ENCODE measurements around the gene DNAJA2.

Gene DNAJA2

GRCh38 chr16:46920402-46921068 is 52.9 kb downstream of the DNAJA2 start:
- peak; percentile 69 for TF ChIP-seq NFIC (IDR thresholded peaks at IDR 0.05)
- TF ChIP-seq YY1 (IDR thresholded peaks at IDR 0.05; ENCODE audit: low read depth) = no peak

- TF ChIP-seq YY1 (IDR thresholded peaks at IDR 0.05; ENCODE audit: low read depth) (no peak), USF1 (IDR thresholded peaks at IDR 0.05) (no peak), EP300 (IDR thresholded peaks at IDR 0.05; ENCODE audit: borderline replicate concordance) (no peak), ZBTB7A (IDR thresholded peaks at IDR 0.05; ENCODE audit: low read depth) (no peak), EGR1 (IDR thresholded peaks at IDR 0.05) (no peak), FOXM1 (IDR thresholded peaks at IDR 0.05; ENCODE audit: borderline replicate concordance, low read depth) (no peak), TEAD4 (IDR thresholded peaks at IDR 0.05) (no peak)
These were observed 54.3 kb downstream of the DNAJA2 start for GRCh38 chr16:46918905-46919792.

GRCh38 chr16:46918400-46918799 is 55.1 kb downstream of the DNAJA2 start:
- TF ChIP-seq FOXM1 (IDR thresholded peaks at IDR 0.05; ENCODE audit: borderline replicate concordance, low read depth) (no peak), ZBTB7A (IDR thresholded peaks at IDR 0.05; ENCODE audit: low read depth) (no peak), EP300 (IDR thresholded peaks at IDR 0.05; ENCODE audit: borderline replicate concordance) (no peak), TAF1 (IDR thresholded peaks at IDR 0.05; ENCODE audit: low read depth) (no peak), CEBPB (IDR thresholded peaks at IDR 0.05) (no peak), EGR1 (IDR thresholded peaks at IDR 0.05) (no peak), USF1 (IDR thresholded peaks at IDR 0.05) (no peak), YY1 (IDR thresholded peaks at IDR 0.05; ENCODE audit: low read depth) (no peak), TEAD4 (IDR thresholded peaks at IDR 0.05) (no peak), RAD21 (IDR thresholded peaks at IDR 0.05; ENCODE audit: low read depth) (no peak), TCF12 (IDR thresholded peaks at IDR 0.05; ENCODE audit: low read depth) (no peak)

GRCh38 chr16:46916980-46917379 is 56.5 kb downstream of the DNAJA2 start:
- peak; percentile 92 for TF ChIP-seq USF1 (IDR thresholded peaks at IDR 0.05)
- no peak for TF ChIP-seq CREB1 (IDR thresholded peaks at IDR 0.05; ENCODE audit: low read depth)
- TF ChIP-seq REST (IDR thresholded peaks at IDR 0.05; ENCODE audit: low read depth) = no peak
- no peak for TF ChIP-seq EGR1 (IDR thresholded peaks at IDR 0.05)
- TF ChIP-seq MAX (IDR thresholded peaks at IDR 0.05) = no peak

GRCh38 chr16:46915483-46916025 is 57.9 kb downstream of the DNAJA2 start:
- TF ChIP-seq MAX (IDR thresholded peaks at IDR 0.05) (no peak), REST (IDR thresholded peaks at IDR 0.05; ENCODE audit: low read depth) (no peak), CEBPB (IDR thresholded peaks at IDR 0.05) (no peak)
